ENCODE measurements around the gene ZPLD1. TPM values are rescaled to one million over a fixed set of nuclear protein-coding genes. Genes with fewer than 3 reads are reported as not detected.

ZPLD1 gene
- total RNA-seq, 1 experiment from 2014 or later: not detected

DNA sequence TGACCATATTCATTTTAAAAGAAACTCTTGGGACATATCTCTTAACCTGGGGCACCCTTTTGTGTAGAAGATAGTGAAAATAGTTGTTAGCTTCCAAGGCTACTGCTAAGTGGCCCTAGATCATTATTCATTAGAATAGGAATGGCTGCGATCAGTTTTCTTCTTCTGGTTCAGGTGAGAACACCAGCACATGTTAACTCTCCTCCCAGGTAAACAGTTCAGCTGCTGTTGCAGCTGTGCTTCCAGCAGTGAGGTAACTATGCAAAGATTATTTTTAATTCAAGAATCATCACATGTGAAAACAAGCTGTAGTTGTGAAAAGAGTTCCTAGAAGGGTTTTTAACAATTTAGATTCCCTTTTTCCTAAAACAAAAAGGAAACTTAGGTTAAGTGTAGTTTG lies 43.3 kb downstream of the ZPLD1 start:
- no peak overlapping the region for H3K56ac ChIP-seq (ENCODE audit: insufficient read length, low read depth, low read length)
- H3K79me1 ChIP-seq (ENCODE audit: insufficient read depth, low read depth, low read length, poor library complexity, severe bottlenecking): no peaks in the 10 kb centered on the region
- no peak overlapping the region for H2BK12ac ChIP-seq (ENCODE audit: insufficient read length, low read depth, low read length)
- TF ChIP-seq, protein P1, sequence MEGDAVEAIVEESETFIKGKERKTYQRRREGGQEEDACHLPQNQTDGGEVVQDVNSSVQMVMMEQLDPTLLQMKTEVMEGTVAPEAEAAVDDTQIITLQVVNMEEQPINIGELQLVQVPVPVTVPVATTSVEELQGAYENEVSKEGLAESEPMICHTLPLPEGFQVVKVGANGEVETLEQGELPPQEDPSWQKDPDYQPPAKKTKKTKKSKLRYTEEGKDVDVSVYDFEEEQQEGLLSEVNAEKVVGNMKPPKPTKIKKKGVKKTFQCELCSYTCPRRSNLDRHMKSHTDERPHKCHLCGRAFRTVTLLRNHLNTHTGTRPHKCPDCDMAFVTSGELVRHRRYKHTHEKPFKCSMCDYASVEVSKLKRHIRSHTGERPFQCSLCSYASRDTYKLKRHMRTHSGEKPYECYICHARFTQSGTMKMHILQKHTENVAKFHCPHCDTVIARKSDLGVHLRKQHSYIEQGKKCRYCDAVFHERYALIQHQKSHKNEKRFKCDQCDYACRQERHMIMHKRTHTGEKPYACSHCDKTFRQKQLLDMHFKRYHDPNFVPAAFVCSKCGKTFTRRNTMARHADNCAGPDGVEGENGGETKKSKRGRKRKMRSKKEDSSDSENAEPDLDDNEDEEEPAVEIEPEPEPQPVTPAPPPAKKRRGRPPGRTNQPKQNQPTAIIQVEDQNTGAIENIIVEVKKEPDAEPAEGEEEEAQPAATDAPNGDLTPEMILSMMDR (conservative IDR thresholded peaks at IDR 0.05): no peak
- H3K23me2 ChIP-seq (ENCODE audit: insufficient read length, low read depth, low read length, poor library complexity, severe bottlenecking): no peaks in the 10 kb centered on the region
- no peaks in the 10 kb centered on the region for H3K9me3 ChIP-seq (ENCODE audit: control insufficient read depth, low read depth, low read length)
- no peaks in the 10 kb centered on the region for H3K4me1 ChIP-seq (ENCODE audit: insufficient read depth, low read length)
- no peak overlapping the region for H2AK5ac ChIP-seq (ENCODE audit: insufficient read length, low read length)
- no peaks in the 10 kb centered on the region for H4K20me1 ChIP-seq (ENCODE audit: control insufficient read depth, insufficient read depth, insufficient read length)
- no peak overlapping the region for H3K27ac ChIP-seq (ENCODE audit: insufficient read length, low read depth, low read length)
- H3K27me3 Mint-ChIP-seq (ENCODE audit: low read depth): no peaks in the 10 kb centered on the region
- no peaks in the 10 kb centered on the region for H3K79me2 ChIP-seq (ENCODE audit: insufficient read depth, low read length)
- H3K4me2 ChIP-seq (ENCODE audit: insufficient read depth, insufficient read length, low read length): no peak overlapping the region
- H3K23ac ChIP-seq (ENCODE audit: insufficient read length, low read depth, low read length): no peak overlapping the region
- no peak overlapping the region for H3T11ph ChIP-seq (ENCODE audit: low read length)
- H3K4ac ChIP-seq (ENCODE audit: low read depth, low read length): no peak overlapping the region
- H3K18ac ChIP-seq (ENCODE audit: insufficient read length, low read depth, low read length): no peak overlapping the region
- no peak for DNase-seq
- H2AFZ ChIP-seq (ENCODE audit: low read length): no peak overlapping the region
- no peak overlapping the region for H3K14ac ChIP-seq (ENCODE audit: insufficient read depth, low read length)
- H2BK120ac ChIP-seq (ENCODE audit: low read depth, low read length, poor library complexity, severe bottlenecking): no peak overlapping the region
- no peak overlapping the region for H3K27ac Mint-ChIP-seq
- H3K9me3 Mint-ChIP-seq: no peaks in the 10 kb centered on the region
- no peak overlapping the region for H2BK5ac ChIP-seq (ENCODE audit: insufficient read length, low read length)
- no peaks in the 10 kb centered on the region; a peak in 1 of 7 replicates for H3K36me3 Mint-ChIP-seq (ENCODE audit: insufficient read depth in 1 of 3, low read depth in 3 of 3)
- H4K91ac ChIP-seq (ENCODE audit: insufficient read length, low read depth, low read length): no peak overlapping the region
- no peak overlapping the region for H4K8ac ChIP-seq (replicated peaks; ENCODE audit: insufficient read length, low read depth, low read length)
- H3K27me3 ChIP-seq (ENCODE audit: insufficient read depth, low read length): no peaks in the 10 kb centered on the region
- H2BK15ac ChIP-seq (ENCODE audit: low read depth, low read length): no peak overlapping the region
- H4K5ac ChIP-seq (ENCODE audit: insufficient read length, low read depth, low read length): no peak overlapping the region
- H3K9ac ChIP-seq (ENCODE audit: extremely low read depth, insufficient read length, low read length): no peak overlapping the region
- no CpG with 5 or more reads among the region's 1 CpG for WGBS (ENCODE audit: extremely low coverage, insufficient read length, low lambda C conversion rate)
- H3K4me1 Mint-ChIP-seq: peaks cover 2 to 8% of the 10 kb centered on the region in 2 experiments; a peak in 3 of 4 replicates
- no peak overlapping the region for H3K4me3 Mint-ChIP-seq
- no peak overlapping the region for H2BK20ac ChIP-seq (ENCODE audit: low read depth, low read length, poor library complexity, severe bottlenecking)

Data from H9 (cell line).